OCI-LY3 (cell line): Measurements from ENCODE around the gene CCDC126.
"Not testable (repeated sequence)": the region's sequence is repeated elsewhere in the genome, so short reads cannot be mapped to it uniquely, and the experiment has no call there.

Source experiments
- H2AFZ ChIP-seq: fragments of 200-600, 300-600 bp; shearing (Covaris generic); 2 replicates; pipeline ENCODE4 v1.6.0; 2014; ENCODE audit warnings: antibody characterized with exemption, low read depth, low read length
- H3K27ac ChIP-seq: fragments of 200-600, 300-600 bp; sonication (generic); 2 replicates; pipeline ENCODE4 v1.5.1; 2014; ENCODE audit warnings: mild to moderate bottlenecking, low read length, moderate library complexity, mixed read lengths
- H3K27me3 ChIP-seq: fragments of 200-600, 300-600 bp; sonication (generic); 2 replicates; pipeline ENCODE4 v1.6.1; 2014; ENCODE audit warnings: low read depth, low read length, mixed read lengths
- H3K36me3 ChIP-seq: fragments of 200-600, 300-600 bp; sonication (generic); replicated peaks from 2 replicates; pipeline ENCODE3; 2014; ENCODE audit warnings: low read depth, low read length, mixed read lengths
- H3K4me1 ChIP-seq: fragments of 300-600, 200-600 bp; sonication (generic); 2 replicates; pipeline ENCODE4 v1.6.1; 2014; ENCODE audit warnings: low read length, mixed read lengths
- H3K4me2 ChIP-seq: fragments of 200-600, 300-600 bp; sonication (generic); 2 replicates; pipeline ENCODE4 v1.6.1; 2014; ENCODE audit warnings: low read length, mixed read lengths
- H3K4me3 ChIP-seq: fragments of 300-600, 200-600 bp; sonication (generic); 2 replicates; pipeline ENCODE4 v1.5.1; 2014; ENCODE audit warnings: antibody characterized with exemption, mild to moderate bottlenecking, low read length, moderate library complexity
- H3K79me2 ChIP-seq: fragments of 300-600, 200-600 bp; shearing (Covaris generic); 2 replicates; pipeline ENCODE4 v1.6.1; 2014; ENCODE audit warnings: mild to moderate bottlenecking, low read length, mixed read lengths
- H3K9ac ChIP-seq: fragments of 300-600, 200-600 bp; shearing (Covaris generic); 2 replicates; pipeline ENCODE4 v1.6.0; 2014; ENCODE audit warnings: mild to moderate bottlenecking, low read length, moderate library complexity
- H3K9me3 ChIP-seq: fragments of 200-600, 300-600 bp; shearing (Covaris generic); 2 replicates; pipeline ENCODE4 v1.6.1; 2014; ENCODE audit warnings: low read length, mixed read lengths; ENCODE audit not compliant: insufficient read depth
- H4K20me1 ChIP-seq: fragments of 200-600, 300-600 bp; sonication (generic); 2 replicates; pipeline ENCODE4 v1.6.1; 2016; ENCODE audit warnings: low read length, mixed read lengths; ENCODE audit not compliant: insufficient read depth
- CTCF ChIP-seq: fragments of 200-600, 300-600 bp; sonication (generic); IDR thresholded peaks from 2 replicates; pipeline ENCODE4 v1.5.1; 2014; ENCODE audit warnings: antibody characterized with exemption, low read length, low read depth
- EZH2phosphoT487 ChIP-seq: fragments of 200-600 bp; shearing (Covaris generic); IDR thresholded peaks from 2 replicates; pipeline ENCODE4 v1.6.1; 2018; ENCODE audit warnings: antibody characterized with exemption, mixed run types, low read depth

The CCDC126 gene

DNA sequence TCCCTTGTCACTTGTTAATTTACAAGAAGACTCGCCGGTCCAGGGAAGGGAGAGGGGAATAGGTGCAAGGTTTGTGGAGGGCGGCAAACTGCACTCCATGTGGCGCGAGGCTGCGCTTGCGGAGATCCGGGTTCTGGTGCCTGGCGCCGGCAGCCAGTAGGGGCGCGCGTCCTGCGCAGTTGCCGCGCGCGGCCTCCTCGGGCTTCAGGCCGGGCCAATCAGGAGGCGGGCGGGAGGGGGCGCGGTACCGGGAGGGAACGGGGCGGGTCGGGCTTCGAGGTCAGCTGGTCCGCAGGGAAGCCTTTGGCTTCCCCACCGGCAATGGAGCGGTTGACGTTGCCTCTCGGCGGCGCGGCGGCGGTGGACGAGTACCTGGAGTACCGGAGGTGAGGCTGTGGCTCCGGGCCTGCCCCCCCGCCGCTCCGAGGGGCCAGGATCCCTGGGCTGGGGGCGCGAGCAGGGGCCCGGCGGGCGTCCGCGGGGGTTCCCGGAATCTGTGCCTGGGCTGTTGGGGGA lies 82.8 kb downstream of the CCDC126 start, which contains the start of gene FAM221A:
Gene FAM221A, plus strand, starts transcription at position 302 of the 516 bp plus-strand sequence. Its CDS starts 20 bp downstream, at position 322.
- Histone ChIP-seq H3K4me1 (no peaks in the 10 kb centered on the region), H3K36me3 (no peaks in the 10 kb centered on the region), H3K4me3 (no peak within 1 kb of the TSS), H3K27me3 (no peaks in the 10 kb centered on the region), H3K79me2 (no peaks in the 10 kb centered on the region), H3K4me2 (no peak within 1 kb of the TSS), H2AFZ (no peak within 1 kb of the TSS), H3K27ac (no peak within 1 kb of the TSS), H4K20me1 (no peaks in the 10 kb centered on the region), H3K9ac (no peak within 1 kb of the TSS), H3K9me3 (no peaks in the 10 kb centered on the region)
- no peak for TF ChIP-seq CTCF
- no peak for TF ChIP-seq EZH2phosphoT487

GRCh38 chr7:23680414-23681405 lies 83.5 kb downstream of the CCDC126 start:
- Histone ChIP-seq H3K4me2 (no peak overlapping the region), H3K4me1 (no peaks in the 10 kb centered on the region), H3K27ac (no peak overlapping the region), H3K9ac (no peak overlapping the region), H3K9me3 (no peaks in the 10 kb centered on the region), H3K79me2 (no peaks in the 10 kb centered on the region), H4K20me1 (no peaks in the 10 kb centered on the region), H3K36me3 (no peaks in the 10 kb centered on the region), H2AFZ (no peak overlapping the region), H3K4me3 (no peak overlapping the region), H3K27me3 (no peaks in the 10 kb centered on the region)
- TF ChIP-seq CTCF: no peak
- TF ChIP-seq EZH2phosphoT487: no peak

DNA sequence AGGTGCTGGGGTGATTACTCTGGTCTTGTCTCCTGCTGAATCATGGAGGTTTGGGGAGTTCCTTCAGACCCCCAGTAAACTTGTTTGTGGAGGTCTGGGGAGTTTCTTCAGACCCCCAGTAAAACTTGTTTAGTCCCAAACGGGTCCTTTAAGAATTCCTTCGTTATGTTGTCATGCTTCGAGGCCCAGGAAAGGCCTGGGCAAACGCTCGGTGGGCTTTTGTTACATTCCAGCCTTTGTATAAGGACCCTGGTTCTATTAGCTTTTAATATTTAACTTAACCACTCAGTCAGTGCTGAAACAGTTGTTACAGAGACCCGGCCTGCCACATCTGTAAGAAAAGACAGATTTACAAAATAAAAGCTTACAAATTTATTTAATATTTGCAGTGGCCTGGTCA lies 86.9 kb downstream of the CCDC126 start:
- H3K4me1 ChIP-seq, H3K27me3 ChIP-seq, H3K27ac ChIP-seq, H3K4me2 ChIP-seq, H4K20me1 ChIP-seq, H3K36me3 ChIP-seq, H3K4me3 ChIP-seq, H3K9ac ChIP-seq, H2AFZ ChIP-seq, H3K9me3 ChIP-seq, H3K79me2 ChIP-seq: not testable (repeated sequence)

GRCh38 chr7:23685731-23686130 lies 88.5 kb downstream of the CCDC126 start:
- H3K79me2 ChIP-seq: no peaks in the 10 kb centered on the region
- H3K36me3 ChIP-seq: no peaks in the 10 kb centered on the region
- no peaks in the 10 kb centered on the region for H3K4me1 ChIP-seq
- H3K27me3 ChIP-seq: no peaks in the 10 kb centered on the region
- no peaks in the 10 kb centered on the region for H4K20me1 ChIP-seq
- no peak overlapping the region for H3K9ac ChIP-seq
- no peak overlapping the region for H3K27ac ChIP-seq
- no peak overlapping the region for H3K4me3 ChIP-seq
- TF ChIP-seq CTCF (no peak), EZH2phosphoT487 (no peak)
- H3K4me2 ChIP-seq: no peak overlapping the region
- H2AFZ ChIP-seq: no peak overlapping the region
- H3K9me3 ChIP-seq: no peaks in the 10 kb centered on the region
